GM10266 (cell line): ENCODE results near the gene SLC31A1.
A peak's percentile ranks its signal among the peaks of the same experiment; 100 is the strongest.

Experiments used
- DNase-seq: peaks from one replicate; pipeline ENCODE4 v3.0.0; 2012; ENCODE audit errors: extremely low spot score
- TF ChIP-seq, protein P1 (sequence below): IDR thresholded peaks from 2 replicates; pipeline ENCODE4 v1.5.1; 2012; ENCODE audit warnings: mild to moderate bottlenecking, low read depth; ENCODE audit not compliant: control insufficient read depth, insufficient read depth; ENCODE audit errors: missing control alignments

Gene SLC31A1

DNA sequence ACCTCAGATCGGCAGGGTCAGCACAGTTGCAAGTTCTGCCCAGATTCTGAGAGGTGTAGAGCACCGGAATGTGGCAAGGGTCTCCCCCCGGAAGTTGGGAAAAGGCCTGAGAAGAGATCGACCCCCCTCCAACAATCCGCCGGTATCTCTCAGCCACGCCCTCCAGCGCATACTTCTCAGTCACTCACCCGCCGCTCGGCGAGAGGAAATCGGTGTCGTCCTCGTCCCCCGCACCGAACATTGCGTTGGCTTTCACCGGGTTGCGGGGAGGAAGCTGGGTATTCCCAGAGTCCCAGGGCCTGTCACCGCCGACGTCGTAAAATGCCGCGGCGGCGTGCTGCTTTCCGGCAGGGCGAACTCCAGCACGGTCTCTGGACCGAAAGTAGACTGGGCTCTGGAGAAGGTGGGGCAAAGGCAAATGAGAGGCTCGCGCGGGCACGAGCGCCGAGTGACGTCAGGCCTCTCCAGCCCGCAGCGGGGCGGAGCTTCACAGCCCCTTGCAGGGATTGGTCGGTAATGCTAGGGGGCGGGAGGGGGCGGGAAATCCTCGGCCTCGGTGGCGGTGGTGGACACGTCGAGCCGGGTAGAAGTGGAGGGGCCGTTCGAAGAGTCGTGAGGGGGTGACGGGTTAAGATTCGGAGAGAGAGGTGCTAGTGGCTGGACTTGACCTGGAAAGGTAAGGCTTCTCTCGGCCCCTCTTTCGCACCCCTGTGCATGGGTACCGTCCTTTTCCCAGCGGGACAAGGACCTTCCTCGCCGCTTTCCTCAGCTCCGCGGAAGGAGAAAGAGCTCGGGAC lies at the start of gene SLC31A1, which contains the start of gene FKBP15:
SLC31A1 (plus strand) TSS at position 542 of the 797 bp plus-strand sequence. CDS start 34,605 bp downstream, outside the sequence.
FKBP15 (minus strand) TSS at position 275 of the 797 bp plus-strand sequence; CDS start at position 241, 34 bp downstream.
- peak; percentile 93 for DNase-seq
- TF ChIP-seq, protein P1, sequence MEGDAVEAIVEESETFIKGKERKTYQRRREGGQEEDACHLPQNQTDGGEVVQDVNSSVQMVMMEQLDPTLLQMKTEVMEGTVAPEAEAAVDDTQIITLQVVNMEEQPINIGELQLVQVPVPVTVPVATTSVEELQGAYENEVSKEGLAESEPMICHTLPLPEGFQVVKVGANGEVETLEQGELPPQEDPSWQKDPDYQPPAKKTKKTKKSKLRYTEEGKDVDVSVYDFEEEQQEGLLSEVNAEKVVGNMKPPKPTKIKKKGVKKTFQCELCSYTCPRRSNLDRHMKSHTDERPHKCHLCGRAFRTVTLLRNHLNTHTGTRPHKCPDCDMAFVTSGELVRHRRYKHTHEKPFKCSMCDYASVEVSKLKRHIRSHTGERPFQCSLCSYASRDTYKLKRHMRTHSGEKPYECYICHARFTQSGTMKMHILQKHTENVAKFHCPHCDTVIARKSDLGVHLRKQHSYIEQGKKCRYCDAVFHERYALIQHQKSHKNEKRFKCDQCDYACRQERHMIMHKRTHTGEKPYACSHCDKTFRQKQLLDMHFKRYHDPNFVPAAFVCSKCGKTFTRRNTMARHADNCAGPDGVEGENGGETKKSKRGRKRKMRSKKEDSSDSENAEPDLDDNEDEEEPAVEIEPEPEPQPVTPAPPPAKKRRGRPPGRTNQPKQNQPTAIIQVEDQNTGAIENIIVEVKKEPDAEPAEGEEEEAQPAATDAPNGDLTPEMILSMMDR: no peak

DNA sequence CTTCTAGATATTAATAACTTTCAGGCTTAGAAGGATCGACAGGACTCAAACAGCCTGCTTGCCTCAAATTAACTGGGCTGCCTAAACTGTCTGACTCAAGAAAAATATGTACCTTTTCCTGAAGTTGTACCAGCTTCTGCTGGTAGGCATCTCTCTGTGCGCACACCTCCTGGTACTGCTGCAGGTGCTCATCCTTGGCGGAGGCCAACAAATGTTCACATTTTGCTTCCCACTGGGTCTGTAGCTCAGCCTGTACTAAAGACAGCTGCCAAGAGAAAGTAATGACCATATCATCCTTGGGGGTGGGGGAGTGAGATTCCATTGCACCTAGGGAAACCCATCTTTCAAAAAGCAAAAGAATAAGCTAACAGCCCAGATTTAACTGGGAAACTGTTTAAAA lies 48.0 kb upstream of the SLC31A1 start:
- TF ChIP-seq, protein P1: no peak
- no peak for DNase-seq

DNA sequence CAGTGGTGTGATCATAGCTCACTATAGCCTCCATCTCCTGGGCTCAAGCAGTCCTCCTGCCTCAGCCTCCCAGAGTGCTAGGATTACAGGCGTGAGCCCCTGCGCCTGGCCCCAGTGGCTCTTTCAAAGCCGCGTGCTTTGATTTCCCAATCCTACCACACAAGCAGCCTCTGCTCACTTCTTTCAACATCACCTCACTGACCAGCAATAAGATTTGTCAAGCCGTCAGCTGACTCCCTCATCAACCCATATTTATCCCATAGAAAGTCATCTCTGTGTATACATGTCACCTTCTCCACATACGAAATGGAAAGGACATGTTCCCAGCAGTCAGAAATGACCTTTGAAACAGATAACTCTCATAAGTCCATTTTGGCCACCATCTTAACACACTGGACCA lies 44.5 kb upstream of the SLC31A1 start:
- DNase-seq: no peak
- TF ChIP-seq, protein P1: no peak

DNA sequence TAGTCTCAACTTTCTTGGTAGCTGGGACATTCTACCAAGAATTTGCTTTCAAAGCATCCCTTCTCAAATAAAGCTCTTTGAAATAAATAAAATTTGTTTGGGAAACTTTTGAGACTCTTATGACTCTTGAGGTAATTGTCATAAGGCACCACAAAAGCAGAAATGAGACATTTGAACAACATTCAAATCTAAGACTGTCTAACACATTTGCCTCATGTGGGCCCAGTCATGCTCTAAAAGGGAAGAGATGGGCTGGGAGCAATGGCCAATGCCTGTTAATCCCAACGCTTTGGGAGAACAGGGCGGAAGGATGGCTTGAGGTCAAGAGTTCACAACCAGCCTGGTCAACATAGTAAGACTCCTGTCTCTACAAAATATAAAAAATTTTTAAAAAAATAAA lies 44.1 kb upstream of the SLC31A1 start:
- TF ChIP-seq, protein P1: no peak
- DNase-seq: no peak

DNA sequence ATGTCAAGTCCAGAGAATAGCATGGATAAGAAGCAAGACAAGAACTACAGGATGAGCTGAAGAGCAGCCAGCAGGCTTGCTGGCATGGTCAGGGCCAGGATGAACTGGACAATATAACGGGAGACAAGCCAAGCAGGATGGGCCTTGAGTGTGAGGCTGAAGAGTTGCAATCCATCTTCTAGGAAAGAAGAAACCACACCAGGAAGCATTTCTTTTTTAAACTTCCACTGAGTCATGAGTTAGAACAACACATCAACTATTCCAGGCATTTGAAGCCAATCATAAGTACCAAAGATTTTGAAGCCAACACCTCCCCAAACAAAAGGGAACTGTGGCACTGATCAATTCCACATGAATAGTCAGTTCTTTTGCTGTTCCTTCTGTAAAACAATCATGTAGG lies 43.3 kb upstream of the SLC31A1 start:
- TF ChIP-seq, protein P1: no peak
- no peak for DNase-seq

DNA sequence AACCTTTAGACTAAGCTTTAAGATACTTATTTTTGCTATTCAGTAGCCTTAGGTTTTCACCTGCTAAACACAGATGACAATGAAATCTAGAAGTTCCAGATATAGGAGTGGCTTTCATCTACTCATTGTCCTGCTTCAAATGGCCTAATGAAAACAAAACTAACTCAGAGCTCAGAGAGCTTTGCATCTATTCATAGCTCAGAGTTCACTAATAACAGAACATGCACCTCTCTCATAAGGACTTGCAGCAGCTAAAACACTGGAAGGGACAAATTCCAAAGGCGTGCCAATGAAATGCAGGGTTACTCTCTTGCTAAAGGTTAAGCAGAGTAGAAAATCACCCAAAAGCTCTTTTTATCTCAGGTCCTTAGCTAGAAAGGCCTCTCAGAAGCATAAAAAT lies 41.5 kb upstream of the SLC31A1 start:
- TF ChIP-seq, protein P1: no peak

DNA sequence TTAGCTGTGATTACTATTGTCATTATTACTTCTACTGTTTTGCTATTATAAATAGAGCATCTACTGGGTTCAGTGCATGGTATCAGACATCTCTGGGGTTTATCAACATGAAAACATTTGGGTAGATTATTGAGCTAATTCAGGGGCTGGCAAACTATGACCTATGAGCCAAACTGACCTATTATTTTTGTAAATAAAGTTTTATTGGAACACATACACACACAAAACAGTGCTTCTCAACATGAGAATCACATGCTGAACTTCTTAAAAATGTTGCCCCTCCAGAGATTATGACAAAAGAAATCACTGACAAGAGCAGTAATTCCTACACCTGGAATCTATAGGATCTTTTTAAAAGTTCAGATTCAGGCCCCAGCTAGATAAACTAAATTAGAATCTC lies 40.2 kb upstream of the SLC31A1 start:
- DNase-seq: no peak
- TF ChIP-seq, protein P1: no peak

More for the DNA sequence above, 41.5 kb upstream of the SLC31A1 start:
- no peak for DNase-seq
